Brain microvascular endothelial cell (primary cell): Measurements from ENCODE around the gene ATXN10.

ENCODE experiments used
- DNase-seq: peaks from one replicate; pipeline ENCODE4 v3.0.0-alpha.2; 2020
- H3K27ac ChIP-seq: fragments of 250-450 bp; sonication (Bioruptor Pico); 2 replicates; pipeline ENCODE4 v1.5.1; 2020; ENCODE audit warnings: mild to moderate bottlenecking, moderate library complexity
- H3K27me3 ChIP-seq: fragments of 250-450 bp; sonication (Bioruptor Pico); replicated peaks from 2 replicates; pipeline ENCODE4 v1.5.1; 2020; ENCODE audit warnings: mild to moderate bottlenecking
- H3K36me3 ChIP-seq: fragments of 250-450 bp; sonication (Bioruptor Pico); replicated peaks from 2 replicates; pipeline ENCODE4 v1.5.1; 2020; ENCODE audit warnings: mild to moderate bottlenecking
- H3K4me3 ChIP-seq: 2 replicates; pipeline ENCODE4 v1.5.1; 2011; ENCODE audit warnings: low read depth, mild to moderate bottlenecking, control low read depth, low read length, moderate library complexity
- CTCF ChIP-seq: IDR thresholded peaks from 2 replicates; pipeline ENCODE4 v1.5.1; 2011; ENCODE audit warnings: low read depth, mild to moderate bottlenecking, moderate library complexity, low read length, control low read depth, inconsistent platforms; ENCODE audit errors: missing control alignments
- in situ Hi-C: cut with HindIII; loops from 2 replicates; pipeline ENCODE4 v1.10.0; 2017; ENCODE audit warnings: low sequenced_read_pairs, low pct_ligation_motif_present

Gene ATXN10

GRCh38 chr22:45863981-45864751, 192.5 kb downstream of the ATXN10 start:
- Histone ChIP-seq H3K27me3 (peaks cover 29% of the 10 kb centered on the region), H3K27ac (no peak overlapping the region), H3K36me3 (no peaks in the 10 kb centered on the region), H3K4me3 (no peak overlapping the region)
- DNase-seq, result peak; percentile 28
- TF ChIP-seq CTCF, result peak; percentile 98
- in situ Hi-C loops, result no loop called here

GRCh38 chr22:45864959-45865476, 193.4 kb downstream of the ATXN10 start:
- no peak for DNase-seq
- no peak overlapping the region for H3K27ac ChIP-seq
- H3K4me3 ChIP-seq, result no peak overlapping the region
- in situ Hi-C loops, result no loop called here
- H3K27me3 ChIP-seq, result peaks cover 35% of the 10 kb centered on the region
- H3K36me3 ChIP-seq, result no peaks in the 10 kb centered on the region
- TF ChIP-seq CTCF, result no peak

GRCh38 chr22:45865561-45866125, 194.0 kb downstream of the ATXN10 start:
- no peak overlapping the region for H3K4me3 ChIP-seq
- in situ Hi-C loops, result no loop called here
- TF ChIP-seq CTCF, result no peak
- no peak overlapping the region for H3K27ac ChIP-seq
- DNase-seq, result no peak
- H3K36me3 ChIP-seq, result no peaks in the 10 kb centered on the region
- H3K27me3 ChIP-seq, result peaks cover 36% of the 10 kb centered on the region

GRCh38 chr22:45866126-45866645, 194.6 kb downstream of the ATXN10 start:
- no peak for DNase-seq
- no peak overlapping the region for H3K27ac ChIP-seq
- peaks cover 36% of the 10 kb centered on the region for H3K27me3 ChIP-seq
- in situ Hi-C loops, result no loop called here
- no peaks in the 10 kb centered on the region for H3K36me3 ChIP-seq
- no peak overlapping the region for H3K4me3 ChIP-seq
- no peak for TF ChIP-seq CTCF

- no peak for DNase-seq
- Histone ChIP-seq H3K27me3 (peaks cover 36% of the 10 kb centered on the region), H3K27ac (no peak overlapping the region), H3K36me3 (no peaks in the 10 kb centered on the region), H3K4me3 (peak overlapping the region; percentile 26)
- in situ Hi-C loops, result no loop called here
- no peak for TF ChIP-seq CTCF
These were observed 195.0 kb downstream of the ATXN10 start for GRCh38 chr22:45866646-45867117.
